ENCODE results near the gene ATOX1. TPM values are rescaled to one million over a fixed set of nuclear protein-coding genes. Genes with fewer than 3 reads are reported as not detected.

Gene ATOX1
- polyA plus RNA-seq, 1 experiment: 156 TPM

- CTCF ChIA-PET: interaction anchor here (1.2 to 12.3 kb wide), 8 partner anchors 17 to 238 kb away, joined by 3 to 234 read pairs (median 26); partner anchors contain the start of gene G3BP1
- peaks cover 1% of the 10 kb centered on the region for H3K36me3 ChIP-seq (ENCODE audit: control insufficient read depth, insufficient read depth, low read length)
These were observed 20.1 kb downstream of the ATOX1 start for GRCh38 chr5:151738125-151738848.

DNA sequence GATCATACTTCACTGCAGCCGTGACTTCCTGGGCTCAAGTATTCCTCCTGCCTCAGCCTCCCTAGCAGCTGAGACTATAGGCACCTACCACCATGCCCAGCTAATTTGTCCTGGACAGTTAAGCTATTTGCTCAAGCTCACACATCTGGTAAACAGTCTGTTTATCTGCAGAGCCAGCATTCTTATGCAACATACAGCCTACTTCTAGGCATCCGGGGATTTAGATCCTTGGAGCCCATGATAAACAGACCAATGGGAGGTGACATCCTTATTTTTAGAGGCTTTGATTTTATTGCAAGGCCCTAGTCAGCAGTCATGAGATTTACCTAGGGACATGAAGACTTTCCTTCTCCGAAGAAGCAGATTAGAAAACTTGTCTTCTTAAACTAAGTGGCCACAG, 21.0 kb downstream of the ATOX1 start:
- ChIA-PET POLR2A (interaction anchor here (0.7 to 1.1 kb wide), 2 partner anchors 50 to 53 kb away, joined by 3 read pairs; partner anchors contain the start of gene SPARC), CTCF (interaction anchor here (1.5 to 12.3 kb wide), 4 partner anchors 16 to 79 kb away, joined by 5 to 109 read pairs (median 6); no protein-coding TSS in a partner anchor)
- DNase-seq (ENCODE audit: low read depth): no peak
- TF ChIP-seq, protein P1, sequence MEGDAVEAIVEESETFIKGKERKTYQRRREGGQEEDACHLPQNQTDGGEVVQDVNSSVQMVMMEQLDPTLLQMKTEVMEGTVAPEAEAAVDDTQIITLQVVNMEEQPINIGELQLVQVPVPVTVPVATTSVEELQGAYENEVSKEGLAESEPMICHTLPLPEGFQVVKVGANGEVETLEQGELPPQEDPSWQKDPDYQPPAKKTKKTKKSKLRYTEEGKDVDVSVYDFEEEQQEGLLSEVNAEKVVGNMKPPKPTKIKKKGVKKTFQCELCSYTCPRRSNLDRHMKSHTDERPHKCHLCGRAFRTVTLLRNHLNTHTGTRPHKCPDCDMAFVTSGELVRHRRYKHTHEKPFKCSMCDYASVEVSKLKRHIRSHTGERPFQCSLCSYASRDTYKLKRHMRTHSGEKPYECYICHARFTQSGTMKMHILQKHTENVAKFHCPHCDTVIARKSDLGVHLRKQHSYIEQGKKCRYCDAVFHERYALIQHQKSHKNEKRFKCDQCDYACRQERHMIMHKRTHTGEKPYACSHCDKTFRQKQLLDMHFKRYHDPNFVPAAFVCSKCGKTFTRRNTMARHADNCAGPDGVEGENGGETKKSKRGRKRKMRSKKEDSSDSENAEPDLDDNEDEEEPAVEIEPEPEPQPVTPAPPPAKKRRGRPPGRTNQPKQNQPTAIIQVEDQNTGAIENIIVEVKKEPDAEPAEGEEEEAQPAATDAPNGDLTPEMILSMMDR (IDR thresholded peaks at IDR 0.05; ENCODE audit: insufficient read depth, low read depth, low read length): no peak
- H3K36me3 ChIP-seq (ENCODE audit: control insufficient read depth, insufficient read depth, low read length): no peaks in the 10 kb centered on the region
- no peaks in the 10 kb centered on the region for H3K27me3 ChIP-seq (ENCODE audit: control insufficient read depth, insufficient read depth, low read length)
- no peak overlapping the region for H3K4me3 ChIP-seq (ENCODE audit: low read depth, low read length)

More at GRCh38 chr5:151738125-151738848, 20.1 kb downstream of the ATOX1 start:
- TF ChIP-seq, protein P1 (IDR thresholded peaks at IDR 0.05; ENCODE audit: insufficient read depth, low read depth, low read length): no peak
- POLR2A ChIA-PET: interaction anchor here (0.6 to 4.2 kb wide), 4 partner anchors 10 to 54 kb away, joined by 3 to 38 read pairs (median 3); partner anchors contain the start of gene SPARC
- Histone ChIP-seq H3K27me3 (ENCODE audit: control insufficient read depth, insufficient read depth, low read length) (no peaks in the 10 kb centered on the region), H3K4me3 (ENCODE audit: low read depth, low read length) (no peak overlapping the region)
- no peak for DNase-seq (ENCODE audit: low read depth)

DNA sequence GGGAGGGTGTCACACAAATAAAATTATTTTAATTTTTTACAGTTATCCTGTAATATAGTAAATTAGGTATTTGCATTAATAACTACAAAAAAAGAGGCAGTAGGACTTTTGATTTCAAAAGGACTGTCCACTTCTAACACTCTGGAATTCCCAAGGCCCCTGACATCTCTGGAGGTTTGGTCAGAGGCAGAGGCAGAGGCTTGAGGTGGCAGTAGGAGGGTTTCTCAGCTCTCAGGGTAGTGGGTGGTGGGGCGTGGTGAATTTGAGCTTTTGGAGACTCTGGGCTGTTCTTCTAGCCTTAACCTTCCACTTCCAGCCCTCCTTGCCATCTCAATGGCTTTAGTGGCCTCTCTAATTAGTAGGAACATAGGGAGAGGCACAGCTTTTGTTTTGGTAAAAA, 22.8 kb downstream of the ATOX1 start:
- no peak for DNase-seq (ENCODE audit: low read depth)
- Histone ChIP-seq H3K4me3 (ENCODE audit: low read depth, low read length) (no peak overlapping the region), H3K27me3 (ENCODE audit: control insufficient read depth, insufficient read depth, low read length) (no peaks in the 10 kb centered on the region), H3K36me3 (ENCODE audit: control insufficient read depth, insufficient read depth, low read length) (no peaks in the 10 kb centered on the region)
- TF ChIP-seq, protein P1 (IDR thresholded peaks at IDR 0.05; ENCODE audit: insufficient read depth, low read depth, low read length): no peak
- CTCF ChIA-PET: interaction anchor here (1.0 to 12.3 kb wide), 3 partner anchors 15 to 77 kb away, joined by 4 to 109 read pairs (median 7); no protein-coding TSS in a partner anchor
- POLR2A ChIA-PET: no interaction called here

DNA sequence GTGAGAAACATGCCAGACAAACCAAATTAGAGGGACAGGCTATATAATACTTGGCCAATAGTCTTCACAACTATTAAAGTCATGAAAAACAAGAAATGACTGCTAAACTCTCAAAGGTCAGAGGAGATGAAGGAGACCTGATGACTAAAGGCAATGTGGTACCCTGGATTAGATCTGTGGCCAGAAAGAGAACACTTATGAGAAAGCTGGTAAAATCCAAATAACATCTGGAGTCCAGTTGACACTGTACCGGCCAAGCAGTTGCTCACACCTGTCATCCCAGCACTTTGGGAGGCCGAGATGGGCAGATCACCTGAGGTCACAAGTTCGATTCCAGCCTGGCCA, 24.4 kb downstream of the ATOX1 start:
- POLR2A ChIA-PET: no interaction called here
- H3K27me3 ChIP-seq (ENCODE audit: control insufficient read depth, insufficient read depth, low read length): no peaks in the 10 kb centered on the region
- CTCF ChIA-PET: interaction anchor here (12.3 kb wide), 1 partner anchor 13 kb away, joined by 109 read pairs; no protein-coding TSS in a partner anchor
- no peaks in the 10 kb centered on the region for H3K36me3 ChIP-seq (ENCODE audit: control insufficient read depth, insufficient read depth, low read length)
- no peak overlapping the region for H3K4me3 ChIP-seq (ENCODE audit: low read depth, low read length)
- no peak for DNase-seq (ENCODE audit: low read depth)
- TF ChIP-seq, protein P1 (IDR thresholded peaks at IDR 0.05; ENCODE audit: insufficient read depth, low read depth, low read length): no peak

DNA sequence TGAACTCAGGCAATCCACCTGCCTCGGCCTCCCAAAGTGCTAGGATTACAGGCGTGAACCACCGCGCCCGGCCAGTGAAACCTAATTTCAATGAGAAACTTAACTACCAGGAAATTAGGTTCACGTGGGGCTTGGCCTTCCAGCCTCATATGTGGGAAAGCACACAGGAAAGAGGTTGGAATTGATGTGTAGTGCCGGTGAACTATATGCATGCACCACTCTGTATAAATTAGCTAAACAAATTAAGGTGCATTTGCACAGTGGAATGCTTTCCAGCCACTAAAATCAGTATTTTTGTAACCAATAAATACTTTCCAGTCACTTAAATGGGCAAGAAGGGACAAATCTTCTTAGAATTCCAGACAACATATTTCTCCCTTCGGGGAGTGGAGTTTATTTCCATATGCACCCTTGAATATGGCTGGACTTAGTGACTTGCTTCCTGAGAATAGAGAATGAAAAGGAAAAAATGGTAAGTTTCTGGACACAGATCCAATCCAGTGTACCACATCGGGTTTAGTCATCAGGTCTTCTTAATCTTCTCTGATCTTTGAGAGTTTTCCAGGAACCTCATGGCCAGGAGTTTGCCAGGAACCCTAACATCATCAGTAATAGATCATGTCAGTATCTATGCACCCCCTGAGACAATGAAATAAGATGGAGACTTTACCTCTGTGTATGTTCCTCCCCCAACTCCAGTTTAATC, 24.9 kb downstream of the ATOX1 start:
- Histone ChIP-seq H3K36me3 (ENCODE audit: control insufficient read depth, insufficient read depth, low read length) (no peaks in the 10 kb centered on the region), H3K27me3 (ENCODE audit: control insufficient read depth, insufficient read depth, low read length) (no peaks in the 10 kb centered on the region), H3K4me3 (ENCODE audit: low read depth, low read length) (no peak overlapping the region)
- TF ChIP-seq, protein P1 (IDR thresholded peaks at IDR 0.05; ENCODE audit: insufficient read depth, low read depth, low read length): no peak
- no peak for DNase-seq (ENCODE audit: low read depth)
- ChIA-PET POLR2A (no interaction called here), CTCF (interaction anchor here (0.9 to 12.3 kb wide), 2 partner anchors 12 to 75 kb away, joined by 3 to 109 read pairs; no protein-coding TSS in a partner anchor)

Measured in BJ (cell line).